Breast epithelium (tissue), 4 donors: Measurements from ENCODE around the gene PBRM1. TPM values are rescaled to one million over a fixed set of nuclear protein-coding genes. Genes with fewer than 3 reads are reported as not detected.

Source experiments
- DNase-seq, 2 donors: peaks; one replicate each; pipeline ENCODE4 v3.0.0-alpha.2; 2019; ENCODE audit warnings: low spot score in 2 of 2
- H3K27ac ChIP-seq, 2 donors: fragments of 200-600 bp; sonication (generic) in 1 of 2; one replicate each; pipeline ENCODE4 v1.5.1; 2016 to 2019; ENCODE audit warnings: mild to moderate bottlenecking in 1 of 2
- H3K27me3 ChIP-seq, 2 donors: fragments of 200-600 bp; sonication (generic) in 1 of 2; one replicate each; pipeline versions ENCODE4 v1.5.1 to v1.6.0; 2017 to 2019; ENCODE audit warnings: control low read depth in 1 of 2, mild to moderate bottlenecking in 1 of 2
- H3K36me3 ChIP-seq: fragments of 200-600 bp; one replicate; pipeline ENCODE4 v1.5.1; 2019
- H3K4me1 ChIP-seq, 2 donors: fragments of 200-600 bp; sonication (generic); one replicate each; pipeline ENCODE4 v1.5.1; 2016 to 2019; ENCODE audit warnings: control low read depth in 1 of 2
- H3K4me3 ChIP-seq, 3 donors: fragments of 200-600 bp; sonication (generic); 1 replicate in 2 of 3; 2 replicates in 1 of 3; pipeline ENCODE4 v1.5.1; 2016 to 2019; ENCODE audit warnings: mild to moderate bottlenecking in 3 of 3, moderate library complexity in 2 of 3
- H3K9me3 ChIP-seq, 2 donors: fragments of 200-600 bp; sonication (generic) in 1 of 2; one replicate each; pipeline ENCODE4 v1.5.1; 2016 to 2019; ENCODE audit warnings: control low read depth in 1 of 2
- POLR2A ChIP-seq: fragments of 450-650 bp; IDR thresholded peaks from one replicate; pipeline ENCODE4 v1.6.1; 2016; ENCODE audit warnings: antibody characterized with exemption, mild to moderate bottlenecking, moderate library complexity
- POLR2AphosphoS5 ChIP-seq, 3 donors: sonication (generic); formaldehyde crosslinking; IDR thresholded peaks; one replicate each; pipeline ENCODE4 v1.6.1; 2017; ENCODE audit warnings: antibody characterized with exemption in 3 of 3
- intact Hi-C: fragments of 100-400 bp; cut with DNase I; formaldehyde crosslinking; loops from one replicate; pipeline ENCODE4 v1.15.1; 2023; ENCODE audit warnings: low total_unique reads
- total RNA-seq, 3 donors: library from RNA; depleted of rRNA; stranded (reverse); fragments of >200 nt; gene quantifications; one replicate each; pipeline ENCODE4 v1.1.0, GENCODE V29; 2016
- TF ChIP-seq, protein P1 (sequence below), 3 donors: fragments of 450-650 bp; IDR thresholded peaks; one replicate each; pipeline ENCODE4 v1.5.1; 2016 to 2017; ENCODE audit warnings: antibody characterized with exemption in 3 of 3, mild to moderate bottlenecking in 3 of 3, moderate library complexity in 3 of 3

The PBRM1 gene
- total RNA-seq, 3 donors from 2014 or later = 81.0 to 98.7 (median 98.6) TPM

GRCh38 chr3:52547143-52547542, 138.6 kb downstream of the PBRM1 start:
- Histone ChIP-seq H3K4me3 (no peak overlapping the region), H3K27me3 (no peaks in the 10 kb centered on the region), H3K9me3 (no peaks in the 10 kb centered on the region), H3K4me1 (no peaks in the 10 kb centered on the region), H3K27ac (no peak overlapping the region), H3K36me3 (no peaks in the 10 kb centered on the region)
- TF ChIP-seq, protein P1, sequence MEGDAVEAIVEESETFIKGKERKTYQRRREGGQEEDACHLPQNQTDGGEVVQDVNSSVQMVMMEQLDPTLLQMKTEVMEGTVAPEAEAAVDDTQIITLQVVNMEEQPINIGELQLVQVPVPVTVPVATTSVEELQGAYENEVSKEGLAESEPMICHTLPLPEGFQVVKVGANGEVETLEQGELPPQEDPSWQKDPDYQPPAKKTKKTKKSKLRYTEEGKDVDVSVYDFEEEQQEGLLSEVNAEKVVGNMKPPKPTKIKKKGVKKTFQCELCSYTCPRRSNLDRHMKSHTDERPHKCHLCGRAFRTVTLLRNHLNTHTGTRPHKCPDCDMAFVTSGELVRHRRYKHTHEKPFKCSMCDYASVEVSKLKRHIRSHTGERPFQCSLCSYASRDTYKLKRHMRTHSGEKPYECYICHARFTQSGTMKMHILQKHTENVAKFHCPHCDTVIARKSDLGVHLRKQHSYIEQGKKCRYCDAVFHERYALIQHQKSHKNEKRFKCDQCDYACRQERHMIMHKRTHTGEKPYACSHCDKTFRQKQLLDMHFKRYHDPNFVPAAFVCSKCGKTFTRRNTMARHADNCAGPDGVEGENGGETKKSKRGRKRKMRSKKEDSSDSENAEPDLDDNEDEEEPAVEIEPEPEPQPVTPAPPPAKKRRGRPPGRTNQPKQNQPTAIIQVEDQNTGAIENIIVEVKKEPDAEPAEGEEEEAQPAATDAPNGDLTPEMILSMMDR (IDR thresholded peaks at IDR 0.05) = no peak
- TF ChIP-seq POLR2A (no peak), POLR2AphosphoS5 (IDR thresholded peaks at IDR 0.05) (no peak)
- intact Hi-C loops = no loop called here
- DNase-seq = no peak

DNA sequence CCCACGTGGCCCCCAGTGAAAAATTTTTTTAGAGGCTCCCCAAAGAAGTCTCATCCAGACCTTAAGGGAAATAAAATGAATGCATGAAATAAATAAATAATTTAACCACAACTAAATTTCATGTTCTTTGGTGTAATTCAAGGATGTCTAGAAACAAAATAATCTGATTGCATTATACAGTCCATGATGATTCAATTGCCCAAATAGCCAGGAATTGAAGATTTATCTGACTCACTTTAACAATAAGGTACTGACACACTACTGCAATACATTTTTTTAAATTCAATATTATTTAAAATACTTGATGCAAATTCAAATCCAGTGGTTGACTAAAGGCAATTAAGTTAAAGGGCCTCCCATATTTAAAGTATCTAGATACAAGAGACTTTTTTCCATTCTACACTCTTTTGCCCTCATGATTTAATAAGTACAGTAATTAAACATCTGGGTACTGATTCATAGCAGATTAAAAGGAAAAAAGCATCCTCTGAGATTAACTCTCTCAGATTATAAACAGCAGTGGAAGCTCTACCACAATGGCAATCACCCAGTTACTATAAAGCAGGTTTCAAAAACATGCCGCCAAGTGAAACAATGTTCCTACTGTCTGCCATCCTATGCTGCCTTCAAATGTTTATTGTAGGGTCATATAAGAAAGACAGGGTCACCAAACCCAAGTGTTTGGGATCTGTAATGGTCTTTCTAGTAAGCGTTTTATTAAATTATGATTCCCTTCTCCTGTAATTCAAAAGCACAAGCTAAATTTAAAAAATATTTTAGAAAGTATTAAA, 139.4 kb downstream of the PBRM1 start:
- TF ChIP-seq POLR2AphosphoS5 (IDR thresholded peaks at IDR 0.05) (no peak), POLR2A (no peak)
- TF ChIP-seq, protein P1 (IDR thresholded peaks at IDR 0.05) = no peak
- Histone ChIP-seq H3K27me3 (no peaks in the 10 kb centered on the region), H3K4me3 (no peak overlapping the region), H3K4me1 (no peaks in the 10 kb centered on the region), H3K27ac (no peak overlapping the region), H3K9me3 (no peaks in the 10 kb centered on the region), H3K36me3 (no peaks in the 10 kb centered on the region)
- no peak for DNase-seq
- intact Hi-C loops = no loop called here

DNA sequence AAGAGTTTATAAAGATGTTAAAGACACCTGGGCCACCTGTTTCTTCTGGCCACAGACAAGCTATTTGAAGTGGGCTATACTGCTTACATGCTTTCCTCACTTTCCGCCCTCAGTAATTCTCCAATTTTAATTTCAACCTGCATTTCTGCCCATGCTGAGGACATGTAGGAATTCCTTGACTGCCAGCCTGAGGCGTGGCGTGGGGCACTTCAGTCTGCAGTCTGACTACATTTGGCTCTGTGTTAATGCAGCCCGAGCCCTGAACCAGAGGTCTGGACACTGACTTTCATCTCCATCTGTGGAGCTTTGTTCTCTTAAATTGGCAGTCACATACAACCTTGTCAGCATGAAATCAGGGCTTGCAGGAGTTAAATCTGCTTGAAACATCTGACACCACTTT, 140.8 kb downstream of the PBRM1 start:
- Histone ChIP-seq H3K4me3 (no peak overlapping the region), H3K27ac (no peak overlapping the region), H3K9me3 (no peaks in the 10 kb centered on the region), H3K27me3 (no peaks in the 10 kb centered on the region), H3K36me3 (no peaks in the 10 kb centered on the region), H3K4me1 (no peaks in the 10 kb centered on the region)
- intact Hi-C loops = no loop called here
- TF ChIP-seq POLR2AphosphoS5 (IDR thresholded peaks at IDR 0.05) = no peak
- TF ChIP-seq, protein P1 (IDR thresholded peaks at IDR 0.05) = no peak
- TF ChIP-seq POLR2A = no peak
- no peak for DNase-seq

DNA sequence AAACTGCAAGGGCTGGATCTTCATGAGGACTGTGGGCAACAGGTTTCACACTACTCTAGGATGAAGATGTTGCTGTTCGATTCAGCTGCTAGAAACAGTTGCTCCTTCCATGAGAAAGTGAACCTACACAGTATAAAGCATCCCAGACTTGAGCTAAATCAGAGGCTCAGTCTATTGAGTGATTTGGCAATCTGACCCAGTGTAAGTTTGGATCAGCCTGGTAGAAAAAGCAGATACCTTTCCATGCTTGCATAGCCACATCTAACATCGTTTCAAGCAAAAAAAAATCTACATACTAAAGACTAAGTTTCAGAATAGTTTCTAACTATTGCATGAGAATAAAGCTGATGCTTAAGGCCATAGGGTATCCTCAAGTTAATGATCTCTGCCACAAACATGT, 144.7 kb downstream of the PBRM1 start:
- TF ChIP-seq POLR2AphosphoS5 (IDR thresholded peaks at IDR 0.05) = no peak
- TF ChIP-seq, protein P1 (IDR thresholded peaks at IDR 0.05) = no peak
- TF ChIP-seq POLR2A = no peak
- peaks cover 9% of the 10 kb centered on the region in 2 donors for H3K4me1 ChIP-seq
- intact Hi-C loops = no loop called here
- DNase-seq = no peak
- no peak overlapping the region for H3K4me3 ChIP-seq
- H3K27me3 ChIP-seq = no peaks in the 10 kb centered on the region
- no peak overlapping the region for H3K27ac ChIP-seq
- no peaks in the 10 kb centered on the region for H3K36me3 ChIP-seq
- H3K9me3 ChIP-seq = no peaks in the 10 kb centered on the region

- no peaks in the 10 kb centered on the region for H3K27me3 ChIP-seq
- no peak for TF ChIP-seq POLR2AphosphoS5 (IDR thresholded peaks at IDR 0.05)
- DNase-seq = no peak
- no peaks in the 10 kb centered on the region for H3K9me3 ChIP-seq
- peak overlapping the region in 1 of 2 donors; percentile 33 for H3K27ac ChIP-seq
- no peaks in the 10 kb centered on the region for H3K36me3 ChIP-seq
- no peak overlapping the region for H3K4me3 ChIP-seq
- intact Hi-C loops = loop anchor here (10.0 kb wide), 2 partner anchors 64 to 166 kb away; partner anchors contain the start of genes GLT8D1 and SPCS1
- H3K4me1 ChIP-seq = peaks cover 9 to 11% of the 10 kb centered on the region in 2 donors
Observed at GRCh38 chr3:52539010-52539653, 146.6 kb downstream of the PBRM1 start.
